Measurements from ENCODE around the gene BABAM2. TPM values are rescaled to one million over a fixed set of nuclear protein-coding genes. Genes with fewer than 3 reads are reported as not detected.

Gene BABAM2
- total and polyA plus RNA-seq, 10 of the 15 experiments (the other 5 are each of a cell fraction or from before 2014, with no cell fraction given): 30.7 to 59.9 (median 44.5) TPM

DNA sequence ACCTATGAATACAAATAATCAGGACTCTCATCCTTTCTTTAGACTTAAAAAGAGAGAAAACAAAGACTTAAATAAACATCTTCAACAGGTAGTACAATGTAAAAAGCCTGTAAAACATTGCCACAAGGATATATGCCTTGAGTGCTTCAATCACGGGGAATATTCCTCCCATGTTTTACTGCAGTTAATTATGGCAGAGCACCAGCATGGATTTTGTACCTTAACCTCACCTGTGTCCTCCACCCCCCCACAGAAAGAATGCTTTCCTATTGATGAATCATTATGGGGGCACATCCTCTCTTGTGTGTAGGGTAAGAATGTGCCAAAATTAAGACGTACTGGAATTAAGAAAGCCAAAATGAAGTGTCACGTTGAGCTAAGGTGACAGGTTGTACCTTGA lies 312.2 kb downstream of the BABAM2 start (continued):
- TF ChIP-seq, protein P1, sequence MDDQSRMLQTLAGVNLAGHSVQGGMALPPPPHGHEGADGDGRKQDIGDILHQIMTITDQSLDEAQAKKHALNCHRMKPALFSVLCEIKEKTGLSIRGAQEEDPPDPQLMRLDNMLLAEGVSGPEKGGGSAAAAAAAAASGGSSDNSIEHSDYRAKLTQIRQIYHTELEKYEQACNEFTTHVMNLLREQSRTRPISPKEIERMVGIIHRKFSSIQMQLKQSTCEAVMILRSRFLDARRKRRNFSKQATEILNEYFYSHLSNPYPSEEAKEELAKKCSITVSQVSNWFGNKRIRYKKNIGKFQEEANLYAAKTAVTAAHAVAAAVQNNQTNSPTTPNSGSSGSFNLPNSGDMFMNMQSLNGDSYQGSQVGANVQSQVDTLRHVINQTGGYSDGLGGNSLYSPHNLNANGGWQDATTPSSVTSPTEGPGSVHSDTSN (IDR thresholded peaks at IDR 0.05; ENCODE audit: insufficient replicate concordance, low read depth, low read length): no peak
- TF ChIP-seq CBFB (IDR thresholded peaks at IDR 0.05; ENCODE audit: low read depth) (no peak), KAT2A (conservative IDR thresholded peaks at IDR 0.05; ENCODE audit: control insufficient read depth, low read depth, low read length) (no peak), MYC (IDR thresholded peaks at IDR 0.05; ENCODE audit: insufficient read depth, insufficient read length, insufficient replicate concordance, low read length, severe bottlenecking) (no peak)

DNA sequence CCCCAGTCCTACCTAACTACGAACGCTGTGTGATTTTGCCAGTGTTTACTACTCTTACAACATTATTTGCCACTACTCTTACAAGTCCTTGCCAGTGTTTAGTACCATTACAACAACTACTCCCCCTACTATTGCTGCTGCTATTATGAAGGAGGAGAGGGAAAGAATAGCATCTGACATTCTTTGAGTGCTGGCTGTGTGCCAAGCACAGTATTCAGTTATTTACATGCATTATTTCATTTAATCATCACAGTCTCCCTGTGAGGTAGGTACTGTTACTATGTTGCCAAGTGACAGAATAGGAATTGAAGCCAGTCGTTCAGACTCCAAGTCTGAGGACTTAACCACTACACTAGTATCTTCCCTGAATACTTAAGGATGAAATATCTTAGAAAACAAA lies 316.2 kb downstream of the BABAM2 start:
- Histone ChIP-seq H3K4me3 (no peak overlapping the region), H3K36me3 (ENCODE audit: control insufficient read depth in 2 of 2, insufficient read depth in 2 of 2, low read length in 1 of 2) (no peaks in the 10 kb centered on the region), H3K27ac (ENCODE audit: control insufficient read depth, insufficient read depth) (no peak overlapping the region), H3K9me3 (replicated peaks; ENCODE audit: control insufficient read depth, insufficient read depth, low read length) (no peaks in the 10 kb centered on the region), H2AFZ (ENCODE audit: control insufficient read depth, low read depth, low read length) (no peak overlapping the region), H3K9ac (ENCODE audit: control insufficient read depth, insufficient read depth, low read length) (no peak overlapping the region), H3K79me2 (ENCODE audit: control insufficient read depth, insufficient read depth, low read length) (no peaks in the 10 kb centered on the region), H4K20me1 (ENCODE audit: control insufficient read depth, insufficient read depth) (no peaks in the 10 kb centered on the region), H3K4me1 (ENCODE audit: control insufficient read depth, insufficient read depth, low read length) (no peaks in the 10 kb centered on the region), H3K27me3 (replicated peaks in 1 of 2; ENCODE audit: control insufficient read depth in 2 of 2, insufficient read depth in 2 of 2, low read length in 1 of 2) (no peaks in the 10 kb centered on the region), H3K4me2 (ENCODE audit: control insufficient read depth, insufficient read depth) (no peak overlapping the region)
- BruUV-seq (replicated peaks): no TSS peak
- DNase-seq (ENCODE audit: low read depth, low spot score) (no peak), ATAC-seq (no peak), FAIRE-seq (no peak)
- ChIA-PET RAD21 (ENCODE audit: unreplicated experiment) (no interaction called here), SMC1A (ENCODE audit: uncharacterized antibody, unreplicated experiment) (no interaction called here), POLR2A (no interaction called here), CTCF (no interaction called here)
- TF ChIP-seq TBL1XR1 (IDR thresholded peaks at IDR 0.05; ENCODE audit: low read depth, low read length): no peak
- TF ChIP-seq, protein P2, sequence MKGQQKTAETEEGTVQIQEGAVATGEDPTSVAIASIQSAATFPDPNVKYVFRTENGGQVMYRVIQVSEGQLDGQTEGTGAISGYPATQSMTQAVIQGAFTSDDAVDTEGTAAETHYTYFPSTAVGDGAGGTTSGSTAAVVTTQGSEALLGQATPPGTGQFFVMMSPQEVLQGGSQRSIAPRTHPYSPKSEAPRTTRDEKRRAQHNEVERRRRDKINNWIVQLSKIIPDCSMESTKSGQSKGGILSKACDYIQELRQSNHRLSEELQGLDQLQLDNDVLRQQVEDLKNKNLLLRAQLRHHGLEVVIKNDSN (IDR thresholded peaks at IDR 0.05; ENCODE audit: borderline replicate concordance, extremely low read length, insufficient read depth, low read depth, low read length): no peak
- no peak for TF ChIP-seq TARDBP (IDR thresholded peaks at IDR 0.05; ENCODE audit: borderline replicate concordance)
- no peak for TF ChIP-seq NR2F1 (conservative IDR thresholded peaks at IDR 0.05)
- no peak for TF ChIP-seq ASH2L (IDR thresholded peaks at IDR 0.05; ENCODE audit: borderline replicate concordance, low read depth)
- TF ChIP-seq, protein P3, sequence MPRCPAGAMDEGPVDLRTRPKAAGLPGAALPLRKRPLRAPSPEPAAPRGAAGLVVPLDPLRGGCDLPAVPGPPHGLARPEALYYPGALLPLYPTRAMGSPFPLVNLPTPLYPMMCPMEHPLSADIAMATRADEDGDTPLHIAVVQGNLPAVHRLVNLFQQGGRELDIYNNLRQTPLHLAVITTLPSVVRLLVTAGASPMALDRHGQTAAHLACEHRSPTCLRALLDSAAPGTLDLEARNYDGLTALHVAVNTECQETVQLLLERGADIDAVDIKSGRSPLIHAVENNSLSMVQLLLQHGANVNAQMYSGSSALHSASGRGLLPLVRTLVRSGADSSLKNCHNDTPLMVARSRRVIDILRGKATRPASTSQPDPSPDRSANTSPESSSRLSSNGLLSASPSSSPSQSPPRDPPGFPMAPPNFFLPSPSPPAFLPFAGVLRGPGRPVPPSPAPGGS (IDR thresholded peaks at IDR 0.05; ENCODE audit: borderline replicate concordance, insufficient read depth, low read depth, low read length, poor library complexity, severe bottlenecking): no peak
- TF ChIP-seq, protein P4, sequence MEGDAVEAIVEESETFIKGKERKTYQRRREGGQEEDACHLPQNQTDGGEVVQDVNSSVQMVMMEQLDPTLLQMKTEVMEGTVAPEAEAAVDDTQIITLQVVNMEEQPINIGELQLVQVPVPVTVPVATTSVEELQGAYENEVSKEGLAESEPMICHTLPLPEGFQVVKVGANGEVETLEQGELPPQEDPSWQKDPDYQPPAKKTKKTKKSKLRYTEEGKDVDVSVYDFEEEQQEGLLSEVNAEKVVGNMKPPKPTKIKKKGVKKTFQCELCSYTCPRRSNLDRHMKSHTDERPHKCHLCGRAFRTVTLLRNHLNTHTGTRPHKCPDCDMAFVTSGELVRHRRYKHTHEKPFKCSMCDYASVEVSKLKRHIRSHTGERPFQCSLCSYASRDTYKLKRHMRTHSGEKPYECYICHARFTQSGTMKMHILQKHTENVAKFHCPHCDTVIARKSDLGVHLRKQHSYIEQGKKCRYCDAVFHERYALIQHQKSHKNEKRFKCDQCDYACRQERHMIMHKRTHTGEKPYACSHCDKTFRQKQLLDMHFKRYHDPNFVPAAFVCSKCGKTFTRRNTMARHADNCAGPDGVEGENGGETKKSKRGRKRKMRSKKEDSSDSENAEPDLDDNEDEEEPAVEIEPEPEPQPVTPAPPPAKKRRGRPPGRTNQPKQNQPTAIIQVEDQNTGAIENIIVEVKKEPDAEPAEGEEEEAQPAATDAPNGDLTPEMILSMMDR (IDR thresholded peaks at IDR 0.05 in 2 of 3, conservative IDR thresholded peaks at IDR 0.05 in 1 of 3; ENCODE audit: control insufficient read depth in 2 of 3, extremely low read depth in 1 of 3, insufficient read depth in 1 of 3, low read depth in 3 of 3, low read length in 3 of 3): no peak
- no peak for TF ChIP-seq NR2C1 (IDR thresholded peaks at IDR 0.05)
- intact Hi-C loops (cut with micrococcal nuclease; ENCODE audit: unreplicated experiment): no loop called here
- in situ Hi-C loops (cut with MboI): no loop called here
- WGBS (ENCODE audit: insufficient coverage, insufficient replicate concordance, low lambda C conversion rate, missing lambda C conversion rate): 93% methylated on average over 3 of the region's 3 CpGs
